Astrocyte (in vitro differentiated cells and primary cell): ENCODE results near the gene SLC9A3.

Experiments
- EZH2 ChIP-seq: IDR thresholded peaks from 2 replicates; pipeline ENCODE4 v1.6.1; 2012; ENCODE audit warnings: mild to moderate bottlenecking, low read length, inconsistent platforms; ENCODE audit not compliant: insufficient read depth
- TF ChIP-seq, protein P1 (sequence below): IDR thresholded peaks from 2 replicates; pipeline ENCODE4 v1.5.1; 2011; ENCODE audit warnings: low read depth, mild to moderate bottlenecking, inconsistent platforms, low read length, moderate library complexity; ENCODE audit not compliant: insufficient read depth

DNA sequence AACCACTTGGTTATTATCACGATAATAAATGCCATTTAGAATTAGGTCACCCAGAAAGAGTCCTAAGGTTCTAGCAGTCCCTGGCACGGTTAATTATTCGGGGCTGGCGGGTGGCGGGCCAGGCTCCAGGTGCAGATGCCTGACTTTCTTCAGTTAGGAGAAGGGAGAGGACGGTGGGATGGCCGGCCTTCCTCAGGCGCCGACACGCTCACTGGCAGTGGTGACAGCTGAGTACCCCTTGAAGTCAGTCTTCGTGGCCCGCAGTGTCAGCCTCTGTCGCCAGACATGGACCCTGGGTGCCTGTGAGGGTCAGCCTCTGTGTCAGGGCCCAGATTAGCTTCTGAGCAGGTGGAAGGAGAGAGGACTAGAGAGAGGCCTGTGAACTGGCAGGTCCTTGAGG lies 102.3 kb downstream of the SLC9A3 start:
- TF ChIP-seq, protein P1, sequence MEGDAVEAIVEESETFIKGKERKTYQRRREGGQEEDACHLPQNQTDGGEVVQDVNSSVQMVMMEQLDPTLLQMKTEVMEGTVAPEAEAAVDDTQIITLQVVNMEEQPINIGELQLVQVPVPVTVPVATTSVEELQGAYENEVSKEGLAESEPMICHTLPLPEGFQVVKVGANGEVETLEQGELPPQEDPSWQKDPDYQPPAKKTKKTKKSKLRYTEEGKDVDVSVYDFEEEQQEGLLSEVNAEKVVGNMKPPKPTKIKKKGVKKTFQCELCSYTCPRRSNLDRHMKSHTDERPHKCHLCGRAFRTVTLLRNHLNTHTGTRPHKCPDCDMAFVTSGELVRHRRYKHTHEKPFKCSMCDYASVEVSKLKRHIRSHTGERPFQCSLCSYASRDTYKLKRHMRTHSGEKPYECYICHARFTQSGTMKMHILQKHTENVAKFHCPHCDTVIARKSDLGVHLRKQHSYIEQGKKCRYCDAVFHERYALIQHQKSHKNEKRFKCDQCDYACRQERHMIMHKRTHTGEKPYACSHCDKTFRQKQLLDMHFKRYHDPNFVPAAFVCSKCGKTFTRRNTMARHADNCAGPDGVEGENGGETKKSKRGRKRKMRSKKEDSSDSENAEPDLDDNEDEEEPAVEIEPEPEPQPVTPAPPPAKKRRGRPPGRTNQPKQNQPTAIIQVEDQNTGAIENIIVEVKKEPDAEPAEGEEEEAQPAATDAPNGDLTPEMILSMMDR = no peak
- TF ChIP-seq EZH2 = no peak
